Measurements from ENCODE around the gene PTGES2. TPM values are rescaled to one million over a fixed set of nuclear protein-coding genes. Genes with fewer than 3 reads are reported as not detected.
"Not testable (repeated sequence)": the region's sequence is repeated elsewhere in the genome, so short reads cannot be mapped to it uniquely, and the experiment has no call there.

PTGES2 gene
- total RNA-seq, 1 donor from 2014 or later = 58.5 TPM

GRCh38 chr9:128116104-128117083 is 11.1 kb downstream of the PTGES2 start:
- no peak overlapping the region for H3K4me3 ChIP-seq (ENCODE audit: low read depth, low read length)
- no peak for DNase-seq (ENCODE audit: low read depth)
- no peak for TF ChIP-seq CTCF (conservative IDR thresholded peaks at IDR 0.05; ENCODE audit: low read depth, low read length)

GRCh38 chr9:128115187-128116103 is 12.1 kb downstream of the PTGES2 start:
- TF ChIP-seq CTCF (conservative IDR thresholded peaks at IDR 0.05; ENCODE audit: low read depth, low read length) = no peak
- no peak for DNase-seq (ENCODE audit: low read depth)
- no peak overlapping the region for H3K4me3 ChIP-seq (ENCODE audit: low read depth, low read length)

- no peak for DNase-seq (ENCODE audit: low read depth)
- no peak overlapping the region for H3K4me3 ChIP-seq (ENCODE audit: low read depth, low read length)
- TF ChIP-seq CTCF (conservative IDR thresholded peaks at IDR 0.05; ENCODE audit: low read depth, low read length) = no peak
Observed at GRCh38 chr9:128114326-128115186, 13.0 kb downstream of the PTGES2 start.

- no peak for DNase-seq (ENCODE audit: low read depth)
- no peak for TF ChIP-seq CTCF (conservative IDR thresholded peaks at IDR 0.05; ENCODE audit: low read depth, low read length)
- H3K4me3 ChIP-seq (ENCODE audit: low read depth, low read length) = no peak overlapping the region
Observed at GRCh38 chr9:128113526-128114325, 13.8 kb downstream of the PTGES2 start.

- H3K4me3 ChIP-seq (ENCODE audit: low read depth, low read length); DNase-seq (ENCODE audit: low read depth): not testable (repeated sequence)
Observed at GRCh38 chr9:128111726-128112125, 15.8 kb downstream of the PTGES2 start.

- H3K4me3 ChIP-seq (ENCODE audit: low read depth, low read length) = no peak overlapping the region
- TF ChIP-seq CTCF (conservative IDR thresholded peaks at IDR 0.05; ENCODE audit: low read depth, low read length) = no peak
- DNase-seq (ENCODE audit: low read depth) = no peak
Observed at GRCh38 chr9:128109050-128109709, 18.3 kb downstream of the PTGES2 start.

Measured in epithelial cell of proximal tubule (primary cell).